ENCODE measurements around the gene CLNS1A.
A peak's percentile ranks its signal among the peaks of the same experiment; 100 is the strongest.
"Not testable (repeated sequence)": the region's sequence is repeated elsewhere in the genome, so short reads cannot be mapped to it uniquely, and the experiment has no call there.

CLNS1A gene

DNA sequence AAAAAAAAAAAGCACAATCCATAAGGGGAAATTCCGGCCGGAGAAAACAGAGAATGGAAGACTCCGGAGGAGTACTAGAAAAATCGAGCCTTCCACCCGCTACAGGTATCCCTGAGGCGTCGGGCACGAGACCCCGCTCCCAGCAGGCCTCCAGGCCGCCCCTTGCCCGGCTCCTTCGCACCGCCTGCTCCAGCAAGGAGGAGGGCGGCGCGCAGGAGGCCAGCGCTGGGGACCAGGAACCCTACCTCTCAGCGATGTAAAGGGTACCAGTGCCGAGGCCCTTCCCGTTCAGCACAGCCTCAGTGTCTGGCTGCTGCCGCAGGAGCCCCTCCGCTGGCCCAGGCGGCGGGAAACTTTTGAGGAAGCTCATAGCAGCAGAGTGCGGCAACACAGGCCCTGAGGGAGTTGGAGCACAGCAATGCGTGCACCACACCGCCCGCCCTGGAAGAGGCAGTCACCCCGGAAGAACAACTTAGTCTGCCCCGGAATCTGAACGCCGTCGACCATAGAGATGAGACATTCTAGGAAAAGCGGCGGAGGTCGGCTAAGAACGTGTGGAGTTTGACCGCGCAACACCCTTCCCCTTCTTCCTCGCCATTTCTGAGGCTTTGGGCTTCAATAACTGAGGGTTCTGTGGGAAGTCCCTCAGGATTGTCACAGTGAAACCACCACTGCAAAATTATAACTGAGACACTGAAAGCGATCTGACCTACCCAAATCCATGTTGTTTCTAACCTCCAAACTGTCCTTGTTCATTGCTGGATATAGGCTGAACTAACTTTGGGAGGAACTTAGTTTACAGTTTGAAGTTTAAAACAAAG is at the start of gene CLNS1A:
CLNS1A (minus strand) TSS at position 450 of the 821 bp plus-strand sequence; CDS start at position 370, 80 bp downstream.
- peak; percentile 75 for DNase-seq (ENCODE audit: low spot score)

GRCh38 chr11:77687088-77687487 is 49.5 kb upstream of the CLNS1A start:
- no peak for DNase-seq (ENCODE audit: low spot score)

- DNase-seq (ENCODE audit: low spot score) = no peak
Measured at GRCh38 chr11:77677138-77677537, 39.5 kb upstream of the CLNS1A start.

DNA sequence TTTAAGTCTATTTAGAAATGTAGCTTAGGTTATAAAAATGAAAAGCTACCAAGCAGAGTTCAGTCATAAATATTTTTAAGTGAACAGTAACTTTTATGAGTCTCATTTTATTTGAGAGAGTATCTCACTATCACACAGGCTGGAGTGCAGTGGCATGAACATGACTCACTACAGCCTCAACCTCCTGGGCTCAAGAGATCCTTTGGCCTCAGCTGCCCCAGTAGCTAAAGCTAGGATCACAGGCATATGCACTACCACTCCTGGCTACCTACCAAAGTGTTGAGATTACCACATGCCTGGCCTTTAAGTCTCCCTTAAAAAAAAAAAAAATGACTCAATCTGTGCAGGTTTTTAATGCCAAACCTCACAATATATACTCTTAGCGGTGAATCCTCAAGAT is 34.7 kb upstream of the CLNS1A start:
- DNase-seq (ENCODE audit: low spot score) = no peak

- no peak for DNase-seq (ENCODE audit: low spot score)
Measured at GRCh38 chr11:77669848-77670511, 32.4 kb upstream of the CLNS1A start.

DNA sequence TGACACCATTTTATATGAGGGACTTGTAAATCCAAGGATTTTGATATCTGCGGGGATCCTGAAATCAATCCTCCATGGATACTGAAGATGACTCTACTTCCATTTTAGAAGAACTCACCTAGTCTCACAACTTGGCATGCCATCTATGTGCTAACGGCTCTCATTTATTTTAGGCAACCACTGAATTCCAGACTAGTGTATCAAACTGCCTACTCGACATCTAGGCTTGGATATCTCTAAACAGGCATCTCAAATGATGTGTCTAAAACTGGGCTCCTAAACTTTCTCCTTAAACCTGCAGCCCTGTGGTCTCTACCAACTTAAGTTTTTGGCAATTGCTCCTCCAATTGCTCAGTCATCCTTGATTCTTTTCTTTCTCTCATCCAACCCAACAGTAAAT is 31.2 kb upstream of the CLNS1A start:
- DNase-seq (ENCODE audit: low spot score) = no peak

DNA sequence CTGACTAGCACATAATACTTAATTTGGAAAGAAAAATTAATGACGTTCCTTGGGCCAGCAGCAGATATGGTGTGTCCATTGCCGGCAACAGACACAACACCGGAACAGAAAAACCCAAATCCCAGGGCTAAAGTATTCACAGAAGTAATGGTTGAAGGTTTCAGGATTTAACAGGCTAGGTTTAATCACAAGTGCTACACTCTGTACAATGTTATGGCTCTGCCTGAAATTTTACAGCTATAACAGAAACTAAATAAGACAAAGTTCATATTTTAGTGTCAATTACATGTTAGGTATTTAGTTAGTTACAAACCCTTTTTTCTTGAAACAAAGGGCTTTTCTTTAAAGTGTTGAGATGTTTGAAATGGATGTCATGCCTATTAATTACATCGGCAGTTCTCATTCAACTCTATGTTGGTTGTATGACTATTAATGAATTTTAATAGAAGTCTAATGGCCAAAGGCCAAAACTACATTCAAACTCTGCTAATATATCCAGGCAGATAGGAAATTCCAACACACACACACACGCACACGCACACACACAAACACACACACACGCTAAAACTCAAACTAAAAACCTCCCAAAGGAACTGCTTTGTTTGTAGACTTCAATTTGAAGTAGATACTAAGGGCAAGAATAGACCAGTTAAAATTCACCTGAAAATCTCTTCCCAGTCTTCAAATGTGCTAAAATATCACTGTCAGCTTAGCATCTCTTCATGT is 27.8 kb upstream of the CLNS1A start:
- no peak for DNase-seq (ENCODE audit: low spot score)

DNA sequence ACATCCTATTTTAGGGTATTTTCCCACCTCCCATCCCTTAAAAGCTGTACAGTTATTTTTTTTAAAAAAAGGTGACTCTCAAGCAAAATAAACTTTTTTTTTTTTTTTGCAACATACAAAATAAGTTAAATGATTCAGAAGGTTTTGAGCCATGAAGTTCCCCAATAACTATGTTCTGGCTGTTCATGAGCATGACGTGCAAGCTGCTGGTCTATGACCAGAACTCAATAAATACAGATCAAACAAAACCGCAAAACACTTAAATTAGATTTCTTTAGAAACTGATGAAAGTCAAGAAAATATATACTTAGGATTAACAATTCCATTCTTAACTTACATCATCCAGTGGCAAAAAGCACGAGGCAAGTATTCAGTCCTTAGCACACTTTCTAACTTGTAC is 24.1 kb upstream of the CLNS1A start:
- DNase-seq (ENCODE audit: low spot score) = no peak

GRCh38 chr11:77660947-77661346 is 23.4 kb upstream of the CLNS1A start:
- DNase-seq (ENCODE audit: low spot score) = no peak

GRCh38 chr11:77658213-77659013 is 20.8 kb upstream of the CLNS1A start:
- DNase-seq (ENCODE audit: low spot score) = peak; percentile 10

DNA sequence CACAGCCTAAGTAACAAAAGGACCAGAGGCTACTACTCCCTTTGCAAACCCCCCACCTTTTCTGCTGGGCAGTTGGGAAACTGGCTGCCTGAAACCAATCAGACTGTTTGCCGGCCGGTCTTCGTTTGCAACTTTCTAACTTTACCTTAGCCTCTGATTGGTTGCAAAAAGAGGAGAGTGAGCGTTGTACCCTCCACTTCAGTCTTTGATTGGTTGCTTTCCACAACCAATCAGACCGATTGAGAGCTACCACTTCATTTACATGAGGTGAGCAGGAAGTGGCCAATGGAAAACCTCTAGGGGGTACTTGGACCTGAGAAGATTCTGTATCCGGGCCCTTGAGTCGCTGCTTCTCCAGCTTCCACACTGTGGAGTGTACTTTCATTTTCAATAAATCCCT is 18.8 kb upstream of the CLNS1A start:
- no peak for DNase-seq (ENCODE audit: low spot score)

DNA sequence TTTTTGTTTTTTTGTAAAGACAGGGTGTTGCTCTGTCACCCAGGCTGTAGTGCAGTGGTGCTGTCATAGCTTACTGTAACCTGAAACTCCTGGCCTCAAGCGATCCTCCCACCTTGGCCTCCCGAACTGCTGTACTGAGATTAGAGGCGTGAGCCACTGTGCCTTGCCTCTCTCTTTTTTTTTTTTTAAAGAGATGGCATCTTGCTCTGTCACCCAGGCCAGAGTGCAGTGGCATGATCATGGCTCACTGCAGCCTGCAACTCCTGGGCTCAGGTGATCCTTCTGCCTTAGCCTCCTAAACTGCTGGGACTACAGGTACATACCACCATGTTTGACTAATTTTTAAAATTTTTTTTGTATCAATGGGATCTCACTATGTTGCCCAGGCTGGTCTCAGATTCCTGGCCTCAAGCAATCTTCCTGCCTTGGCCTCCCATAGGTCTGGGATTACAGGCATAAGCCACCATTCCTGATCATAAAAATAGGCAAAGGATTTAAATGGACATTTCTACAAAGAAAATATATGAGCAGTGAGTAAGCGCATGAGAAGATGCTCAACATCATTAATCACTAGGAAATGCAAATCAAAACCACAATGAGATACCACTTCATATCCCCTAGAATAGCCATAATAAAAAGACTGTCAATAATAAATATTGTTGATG is 17.3 kb upstream of the CLNS1A start:
- DNase-seq (ENCODE audit: low spot score) = no peak

DNA sequence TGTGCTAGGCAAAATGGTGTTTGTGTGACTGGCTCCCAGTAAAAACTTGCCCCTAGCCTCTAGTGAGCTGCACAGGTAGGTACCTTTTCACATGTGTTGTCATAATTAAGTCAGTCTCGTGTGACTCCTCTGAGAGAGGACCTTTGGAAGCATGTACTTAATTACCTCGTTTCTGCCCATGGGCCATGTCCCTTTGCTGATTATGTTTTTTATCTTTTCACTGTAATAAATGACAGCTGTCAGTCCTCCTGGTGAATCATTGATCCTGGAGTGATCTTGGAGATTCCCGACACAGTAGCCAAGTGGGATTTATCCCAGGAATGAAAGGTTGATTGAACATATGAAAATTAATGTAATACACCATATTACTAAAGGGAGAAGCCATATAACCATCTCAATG is 12.5 kb upstream of the CLNS1A start:
- DNase-seq (ENCODE audit: low spot score) = no peak

GRCh38 chr11:77647654-77648305 is 10.2 kb upstream of the CLNS1A start:
- no peak for DNase-seq (ENCODE audit: low spot score)

DNA sequence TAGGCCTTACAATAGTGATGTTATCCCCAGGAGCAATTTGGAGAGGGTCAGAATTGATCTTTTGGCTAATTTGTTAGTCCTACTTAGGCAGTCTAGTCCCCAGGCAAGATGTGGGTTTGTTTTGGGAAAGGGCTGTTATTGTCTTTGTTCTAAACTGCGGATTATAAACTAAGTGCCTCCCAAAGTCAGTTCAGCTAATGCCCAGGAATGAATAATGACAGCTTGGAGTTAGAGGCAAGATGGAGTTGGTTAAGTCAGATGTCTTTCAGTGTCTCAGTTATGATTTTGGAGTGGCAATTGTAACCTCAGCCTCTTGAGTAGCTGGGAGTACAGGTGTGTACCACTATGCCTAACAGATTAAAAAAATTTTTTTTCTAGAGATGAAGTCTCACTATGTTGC is 7.3 kb upstream of the CLNS1A start:
- no peak for DNase-seq (ENCODE audit: low spot score)

- no peak for DNase-seq (ENCODE audit: low spot score)
Measured at GRCh38 chr11:77642228-77642627, 4.6 kb upstream of the CLNS1A start.

GRCh38 chr11:77636731-77637344 is 756 bp downstream of the CLNS1A start:
- DNase-seq (ENCODE audit: low spot score) = no peak

DNA sequence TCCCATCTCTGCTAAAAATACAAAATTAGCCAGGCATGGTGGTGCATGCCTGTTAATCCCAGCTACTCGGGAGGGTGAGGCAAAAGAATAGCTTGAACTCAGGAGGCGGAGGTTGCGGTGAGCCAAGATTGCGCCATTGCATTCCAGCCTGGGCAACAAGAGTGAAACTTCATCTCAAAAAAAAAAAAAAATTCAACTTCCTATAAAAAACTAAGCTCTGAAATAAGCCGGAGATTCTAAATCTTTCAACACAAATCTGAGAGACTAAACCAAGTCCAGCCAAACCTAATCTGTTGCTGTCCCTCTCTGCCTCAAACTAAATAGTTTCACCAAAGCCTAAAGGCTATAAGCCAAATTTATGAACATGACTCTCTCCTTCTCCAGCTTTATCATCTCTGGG is 3.7 kb downstream of the CLNS1A start:
- not testable (repeated sequence) for DNase-seq (ENCODE audit: low spot score)

- DNase-seq (ENCODE audit: low spot score) = no peak
Measured at GRCh38 chr11:77630157-77630710, 7.4 kb downstream of the CLNS1A start.

DNA sequence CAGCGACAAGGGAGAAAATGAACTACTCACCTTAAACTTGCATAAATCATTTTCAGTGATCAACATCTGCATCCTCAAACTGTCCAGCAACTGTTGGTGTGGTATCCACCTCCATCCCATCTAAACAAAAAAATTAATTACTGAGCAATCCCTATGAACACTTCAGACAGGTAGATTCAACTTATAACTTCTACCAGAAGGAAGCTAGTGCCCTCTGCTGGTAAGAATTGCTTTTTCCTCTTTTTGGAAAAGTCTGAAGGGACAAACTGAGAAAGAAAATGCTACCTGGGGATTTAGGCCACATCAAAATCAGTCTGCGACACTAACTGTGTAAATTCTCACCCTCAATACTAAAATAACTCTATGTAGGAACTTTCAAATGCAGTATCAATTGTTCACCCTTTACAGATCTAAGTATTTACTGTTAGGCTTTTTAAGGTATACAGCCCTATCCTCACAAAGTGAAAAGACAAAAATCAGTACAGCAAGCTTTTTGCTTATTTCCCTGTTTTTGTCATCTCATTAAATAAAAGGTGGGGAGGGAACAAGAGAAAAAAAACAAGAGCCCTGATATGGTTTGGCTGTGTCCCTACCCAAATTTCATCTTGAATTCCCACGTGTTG is 17.9 kb downstream of the CLNS1A start:
- DNase-seq (ENCODE audit: low spot score) = no peak

Measured in hepatic stellate cell (primary cell).